ENCODE data around the gene MPPED2. TPM values are rescaled to one million over a fixed set of nuclear protein-coding genes. Genes with fewer than 3 reads are reported as not detected.

MPPED2 gene
- total RNA-seq, 4 donors from 2014 or later, result 1.4 to 17.9 (median 5.3) TPM

- Histone ChIP-seq H3K36me3 (no peaks in the 10 kb centered on the region), H3K27me3 (no peaks in the 10 kb centered on the region), H3K9me3 (no peaks in the 10 kb centered on the region), H3K4me1 (no peaks in the 10 kb centered on the region), H3K4me3 (no peak overlapping the region), H3K27ac (no peak overlapping the region)
- ATAC-seq, result no peak
- 66 to 86% methylated on average over 3 to 4 of the region's 4 CpGs for WGBS, 2 donors (ENCODE audit: low coverage in 1 of 2)
- TF ChIP-seq CTCF (IDR thresholded peaks at IDR 0.05), result no peak
- no peak for TF ChIP-seq POLR2A (IDR thresholded peaks at IDR 0.05)
- TF ChIP-seq POLR2AphosphoS5 (IDR thresholded peaks at IDR 0.05), result no peak
- no peak for TF ChIP-seq EP300 (IDR thresholded peaks at IDR 0.05)
Measured at GRCh38 chr11:30550022-30550542, 36.1 kb downstream of the MPPED2 start.

- H3K27ac ChIP-seq, result no peak overlapping the region
- H3K4me3 ChIP-seq, result no peak overlapping the region
- TF ChIP-seq POLR2A (IDR thresholded peaks at IDR 0.05), result no peak
- no peak for TF ChIP-seq CTCF (IDR thresholded peaks at IDR 0.05)
- no peak for TF ChIP-seq EP300 (IDR thresholded peaks at IDR 0.05)
- no peak for TF ChIP-seq POLR2AphosphoS5 (IDR thresholded peaks at IDR 0.05)
- ATAC-seq, result no peak
- no peaks in the 10 kb centered on the region for H3K9me3 ChIP-seq
- no peaks in the 10 kb centered on the region for H3K36me3 ChIP-seq
- 65 to 100% methylated on average over 1 to 4 of the region's 4 CpGs for WGBS, 2 donors (ENCODE audit: low coverage in 1 of 2)
- H3K27me3 ChIP-seq, result no peaks in the 10 kb centered on the region
- H3K4me1 ChIP-seq, result no peaks in the 10 kb centered on the region
Measured at GRCh38 chr11:30549565-30549964, 36.6 kb downstream of the MPPED2 start.

GRCh38 chr11:30546334-30546733 is 39.8 kb downstream of the MPPED2 start:
- WGBS, 2 donors (ENCODE audit: low coverage in 1 of 2), result 18 to 80% methylated on average over 1 of the region's 1 CpG
- H3K4me3 ChIP-seq, result no peak overlapping the region
- no peak for TF ChIP-seq POLR2AphosphoS5 (IDR thresholded peaks at IDR 0.05)
- TF ChIP-seq CTCF (IDR thresholded peaks at IDR 0.05), result no peak
- TF ChIP-seq POLR2A (IDR thresholded peaks at IDR 0.05), result no peak
- TF ChIP-seq EP300 (IDR thresholded peaks at IDR 0.05), result no peak
- no peaks in the 10 kb centered on the region for H3K4me1 ChIP-seq
- no peak overlapping the region for H3K27ac ChIP-seq
- H3K36me3 ChIP-seq, result no peaks in the 10 kb centered on the region
- no peaks in the 10 kb centered on the region for H3K9me3 ChIP-seq
- no peak for ATAC-seq
- no peaks in the 10 kb centered on the region for H3K27me3 ChIP-seq

- Histone ChIP-seq H3K4me1 (no peaks in the 10 kb centered on the region), H3K36me3 (no peaks in the 10 kb centered on the region), H3K9me3 (no peaks in the 10 kb centered on the region), H3K4me3 (no peak overlapping the region), H3K27me3 (no peaks in the 10 kb centered on the region), H3K27ac (no peak overlapping the region)
- TF ChIP-seq POLR2A (IDR thresholded peaks at IDR 0.05), result no peak
- no peak for TF ChIP-seq CTCF (IDR thresholded peaks at IDR 0.05)
- no peak for TF ChIP-seq EP300 (IDR thresholded peaks at IDR 0.05)
- TF ChIP-seq POLR2AphosphoS5 (IDR thresholded peaks at IDR 0.05), result no peak
- ATAC-seq, result no peak
- WGBS, 2 donors (ENCODE audit: low coverage in 1 of 2), result 91 to 100% methylated on average over 3 to 5 of the region's 5 CpGs
Measured at GRCh38 chr11:30545507-30545906, 40.6 kb downstream of the MPPED2 start.

- no peak for ATAC-seq
- no peaks in the 10 kb centered on the region for H3K9me3 ChIP-seq
- no peak overlapping the region for H3K27ac ChIP-seq
- no peaks in the 10 kb centered on the region for H3K36me3 ChIP-seq
- H3K4me3 ChIP-seq, result no peak overlapping the region
- no peaks in the 10 kb centered on the region for H3K27me3 ChIP-seq
- H3K4me1 ChIP-seq, result no peaks in the 10 kb centered on the region
- TF ChIP-seq POLR2AphosphoS5 (IDR thresholded peaks at IDR 0.05), result no peak
- no peak for TF ChIP-seq CTCF (IDR thresholded peaks at IDR 0.05)
- no peak for TF ChIP-seq POLR2A (IDR thresholded peaks at IDR 0.05)
- no peak for TF ChIP-seq EP300 (IDR thresholded peaks at IDR 0.05)
- 60 to 100% methylated on average over 1 of the region's 1 CpG for WGBS, 2 donors (ENCODE audit: low coverage in 1 of 2)
Measured at GRCh38 chr11:30543066-30543465, 43.1 kb downstream of the MPPED2 start.
